Thyroid gland (tissue), 4 donors: ENCODE results near the gene AGMO.

Source experiments
- CTCF ChIP-seq, 6 experiments: fragments of 200-600 bp in 3 of 6; fragments of 450-650 bp in 3 of 6; sonication (generic) in 3 of 6; IDR thresholded peaks; one replicate each; pipeline ENCODE4 v1.5.1; 2016 to 2019; ENCODE audit warnings: antibody characterized with exemption in 6 of 6, mild to moderate bottlenecking in 2 of 6, inconsistent platforms in 1 of 6, moderate library complexity in 1 of 6
- POLR2A ChIP-seq, 2 donors: fragments of 450-650 bp; IDR thresholded peaks; one replicate each; pipeline ENCODE4 v1.6.1; 2017; ENCODE audit warnings: antibody characterized with exemption in 2 of 2, mild to moderate bottlenecking in 2 of 2, moderate library complexity in 1 of 2

- no peak for TF ChIP-seq CTCF (IDR thresholded peaks at IDR 0.05)
- no peak for TF ChIP-seq POLR2A (IDR thresholded peaks at IDR 0.05)
Observed at GRCh38 chr7:15462721-15463389, 99.0 kb downstream of the AGMO start.
